Prostate gland (tissue), 2 donors: ENCODE measurements around the gene BATF.

Experiments used
- CTCF ChIP-seq, 4 experiments: fragments of 200-600 bp in 2 of 4; fragments of 450-650 bp in 2 of 4; sonication (generic) in 2 of 4; IDR thresholded peaks; 1 replicate in 3 of 4; 2 replicates in 1 of 4; pipeline ENCODE4 v1.5.1; 2016 to 2019; ENCODE audit warnings: antibody characterized with exemption in 4 of 4, mild to moderate bottlenecking in 2 of 4, moderate library complexity in 2 of 4
- POLR2AphosphoS5 ChIP-seq: sonication (generic); formaldehyde crosslinking; IDR thresholded peaks from one replicate; pipeline ENCODE4 v1.6.1; 2017; ENCODE audit warnings: antibody characterized with exemption

GRCh38 chr14:75491376-75491978 is 30.8 kb upstream of the BATF start:
- TF ChIP-seq CTCF (IDR thresholded peaks at IDR 0.05) (no peak), POLR2AphosphoS5 (no peak)
